CD4-positive, alpha-beta T cell treated with Interleukin-4 for 1 hour (primary cell): ENCODE results near the gene ABCC6.
"Not testable (repeated sequence)": the region's sequence is repeated elsewhere in the genome, so short reads cannot be mapped to it uniquely, and the experiment has no call there.

Source experiments
- DNase-seq, 2 donors: peaks; one replicate each; pipeline ENCODE4 v3.0.0-alpha.2; 2020 to 2022

The ABCC6 gene

DNA sequence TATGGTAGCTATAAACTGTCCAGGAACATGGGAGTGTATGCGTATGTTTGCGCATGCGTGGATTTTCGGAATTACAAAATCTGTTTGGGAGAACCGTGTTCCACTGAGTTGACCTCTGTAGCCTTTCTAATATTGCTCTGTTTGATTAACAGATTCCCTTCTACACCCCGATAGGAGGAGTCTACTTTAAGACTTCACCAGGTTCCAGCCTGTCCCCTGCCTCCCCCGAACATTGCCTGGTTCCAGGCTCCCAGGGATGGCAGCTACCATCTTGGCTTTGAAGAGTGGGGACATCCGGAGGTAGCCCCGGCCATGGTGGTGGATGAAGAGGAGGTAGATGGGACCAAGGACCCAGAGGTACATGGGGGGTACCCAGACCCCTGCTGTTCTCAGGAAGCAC, 1.9 kb downstream of the ABCC6 start:
- not testable (repeated sequence) for DNase-seq

- DNase-seq: not testable (repeated sequence)
Measured at GRCh38 chr16:16220449-16220848, 2.8 kb downstream of the ABCC6 start.

DNA sequence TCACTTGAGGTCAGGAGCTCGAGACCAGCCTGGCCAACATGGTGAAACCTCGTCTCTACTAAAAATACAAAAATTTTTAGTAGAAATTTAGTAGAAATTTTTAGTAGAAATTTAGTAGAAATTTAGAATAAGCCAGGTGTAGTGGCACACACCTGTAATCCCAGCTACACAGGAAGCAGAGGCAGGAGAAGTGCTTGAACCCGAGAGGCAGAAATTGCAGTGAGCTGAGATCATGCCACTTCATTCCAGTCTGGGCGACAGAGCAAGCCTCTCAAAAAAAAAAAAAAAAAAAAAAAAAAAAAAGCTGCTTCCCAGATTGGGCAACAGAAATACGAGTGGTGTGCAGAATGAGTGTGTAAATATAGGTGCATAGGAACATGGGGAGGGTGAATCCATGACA, 4.5 kb downstream of the ABCC6 start:
- not testable (repeated sequence) for DNase-seq

GRCh38 chr16:16218349-16218748, 4.9 kb downstream of the ABCC6 start:
- not testable (repeated sequence) for DNase-seq

GRCh38 chr16:16213863-16214293, 9.4 kb downstream of the ABCC6 start:
- DNase-seq: not testable (repeated sequence)

DNA sequence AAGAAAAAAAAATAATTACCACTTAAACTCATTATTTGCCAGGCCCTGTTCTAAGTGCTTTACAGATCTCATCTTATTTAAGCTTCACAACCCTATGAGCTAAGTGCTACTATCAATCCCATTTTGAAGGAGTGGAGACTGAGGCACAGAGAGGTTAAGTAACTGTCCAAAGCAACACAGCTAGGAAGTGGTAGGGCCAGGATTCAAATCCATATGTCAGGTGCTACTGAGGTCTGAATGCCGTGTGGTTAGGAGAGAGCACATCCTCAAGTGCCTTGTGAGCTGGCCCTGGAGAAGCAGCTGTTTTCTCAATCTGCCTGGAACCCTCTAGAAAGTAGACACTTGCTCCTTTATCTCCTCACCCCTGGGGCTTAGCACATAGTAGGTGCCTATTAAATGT, 11.9 kb downstream of the ABCC6 start:
- DNase-seq: not testable (repeated sequence)

DNA sequence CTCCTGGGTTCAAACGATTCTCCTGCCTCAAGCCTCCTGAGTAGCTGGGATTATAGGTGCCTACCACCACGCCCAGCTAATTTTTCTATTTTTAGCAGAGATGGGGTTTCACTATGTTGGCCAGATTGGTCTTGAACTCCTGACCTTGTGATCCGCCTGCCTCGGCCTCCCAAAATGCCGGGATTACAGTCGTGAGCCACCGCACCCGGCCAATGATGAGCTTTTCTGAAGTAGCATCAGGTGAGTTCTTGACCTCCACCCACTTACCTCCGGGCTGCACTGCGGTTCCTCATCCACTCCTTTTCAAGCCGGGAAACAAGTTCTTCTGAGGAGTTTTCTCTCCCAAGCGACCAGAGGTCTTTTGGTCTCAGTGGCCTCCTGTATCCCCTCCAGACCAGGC, 14.8 kb downstream of the ABCC6 start:
- not testable (repeated sequence) for DNase-seq

DNA sequence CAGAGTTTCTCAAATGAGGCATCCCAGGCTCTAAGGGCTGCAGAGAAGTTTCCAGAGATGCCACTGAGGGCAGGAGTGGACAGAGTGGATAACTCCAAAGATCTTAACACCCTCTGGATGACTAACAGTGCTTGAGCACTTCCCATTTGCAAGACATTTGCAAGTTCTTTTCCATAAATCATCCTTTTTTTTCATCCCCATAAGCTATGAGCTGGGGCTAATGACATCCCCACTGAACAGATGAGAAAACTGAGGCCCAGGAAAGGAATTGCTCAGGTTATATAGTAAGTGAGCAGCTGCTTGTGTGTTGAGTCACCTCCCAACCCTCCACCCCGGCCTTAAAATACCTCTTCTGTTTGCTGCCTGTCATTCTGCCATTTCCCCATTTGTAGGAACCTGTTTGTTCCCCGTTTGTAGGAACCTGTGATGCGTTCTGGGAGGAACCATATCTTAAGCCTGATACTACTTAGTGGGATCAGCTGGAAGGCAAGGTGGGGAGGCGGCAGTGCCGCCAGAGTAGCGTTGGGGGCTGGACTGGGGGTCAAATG, 15.4 kb downstream of the ABCC6 start:
- DNase-seq: peak in 1 of 2 donors; percentile 53

DNA sequence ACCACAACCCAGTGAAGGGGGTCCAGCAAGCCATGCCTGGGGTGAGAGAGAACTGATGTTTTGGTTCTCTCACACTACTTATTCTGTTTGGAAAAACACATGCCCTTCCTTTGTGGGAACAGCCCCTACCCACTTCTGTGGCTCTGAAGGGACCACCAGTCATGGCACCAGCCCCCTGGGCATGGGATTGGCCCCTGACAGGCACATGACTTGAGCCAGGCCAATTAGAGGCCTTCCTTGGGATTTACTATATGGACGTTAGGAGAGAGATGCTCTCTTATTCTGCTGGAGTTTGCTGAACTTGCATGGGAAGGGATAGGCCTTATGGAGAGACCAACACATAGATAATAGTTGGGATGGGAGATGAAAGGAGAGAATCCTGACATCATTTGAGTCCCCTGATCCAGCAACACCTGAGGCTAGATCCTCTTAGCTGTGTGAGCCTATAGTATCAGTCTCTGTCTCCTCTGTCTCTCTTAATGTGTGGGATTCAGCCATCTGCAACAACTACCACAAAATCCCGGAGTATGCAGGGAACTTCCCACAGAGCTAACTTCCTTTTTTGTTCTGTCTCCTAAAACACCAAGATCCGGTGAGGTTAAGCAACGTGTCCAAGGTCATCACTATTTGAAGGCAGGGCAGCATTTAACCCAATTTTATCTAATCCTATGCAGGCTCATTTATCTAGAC, 16.1 kb downstream of the ABCC6 start:
- not testable (repeated sequence) for DNase-seq

DNA sequence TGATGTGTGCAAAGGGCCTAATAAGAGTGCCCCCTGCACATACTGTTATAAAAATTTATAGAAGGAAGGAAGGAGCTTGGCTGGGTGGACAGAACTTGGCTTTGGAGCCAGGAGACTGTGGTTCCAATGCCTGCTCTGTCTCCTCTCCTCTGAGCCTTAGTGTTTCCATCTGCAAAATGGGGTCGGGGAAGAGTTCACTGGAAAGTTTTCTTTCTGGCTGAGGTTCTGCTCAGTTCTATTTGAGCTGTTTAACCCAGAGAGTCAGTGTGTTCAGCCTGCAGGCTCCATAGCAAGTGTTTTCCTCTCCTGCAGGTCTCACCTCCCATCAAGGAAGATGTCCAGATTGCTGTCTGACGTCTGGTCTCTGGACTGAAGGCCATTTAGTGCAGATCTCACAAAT, 17.4 kb downstream of the ABCC6 start:
- DNase-seq: not testable (repeated sequence)

DNA sequence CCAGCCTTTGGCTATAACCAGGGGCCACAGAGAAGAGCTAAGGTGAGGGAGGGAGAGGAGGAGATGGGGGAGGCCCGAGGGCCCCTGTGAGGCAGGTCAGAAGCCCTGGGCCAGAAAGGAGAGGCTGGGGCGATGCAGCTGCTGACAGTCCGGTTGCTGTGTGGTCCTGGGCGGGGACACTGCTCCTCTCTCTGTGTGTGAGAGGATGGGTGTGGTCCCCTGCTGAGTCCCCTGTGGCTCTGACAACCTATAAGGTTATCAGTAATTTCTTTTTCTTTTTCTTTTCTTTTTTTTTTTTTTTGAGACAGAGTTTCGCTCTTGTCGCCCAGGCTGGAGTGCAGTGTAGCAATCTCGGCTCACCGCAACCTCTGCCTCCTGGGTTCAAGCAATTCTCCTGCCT, 18.7 kb downstream of the ABCC6 start:
- peak in 1 of 2 donors; percentile 27 for DNase-seq

GRCh38 chr16:16203494-16203893, 19.8 kb downstream of the ABCC6 start:
- not testable (repeated sequence) for DNase-seq

- DNase-seq: peak; percentile 39 to 55
Measured at GRCh38 chr16:16202400-16203143, 20.7 kb downstream of the ABCC6 start.

- DNase-seq: not testable (repeated sequence)
Measured at GRCh38 chr16:16201880-16202279, 21.4 kb downstream of the ABCC6 start.

- not testable (repeated sequence) for DNase-seq
Measured at GRCh38 chr16:16200391-16200790, 22.9 kb downstream of the ABCC6 start.

- DNase-seq: not testable (repeated sequence)
Measured at GRCh38 chr16:16199428-16199827, 23.9 kb downstream of the ABCC6 start.

DNA sequence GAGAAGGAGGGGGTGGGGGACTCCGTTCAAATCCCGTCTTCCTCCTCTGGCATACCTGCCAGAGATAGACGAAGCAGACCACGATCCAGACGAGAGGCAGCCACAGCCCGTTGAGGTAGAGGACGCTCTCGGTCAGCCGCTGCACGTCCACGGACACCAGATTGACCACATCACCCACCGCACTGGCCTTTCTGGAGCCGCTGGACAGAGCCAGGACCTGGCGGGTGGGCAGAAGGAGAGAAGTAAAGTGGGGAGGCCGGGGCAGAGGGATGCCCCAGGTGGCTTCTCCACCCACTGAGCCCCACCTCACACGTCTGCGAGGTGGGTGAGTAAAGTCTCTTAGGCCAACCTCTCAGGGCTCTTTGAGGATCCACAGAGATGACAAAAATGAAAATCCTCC, 25.3 kb downstream of the ABCC6 start:
- no peak for DNase-seq

DNA sequence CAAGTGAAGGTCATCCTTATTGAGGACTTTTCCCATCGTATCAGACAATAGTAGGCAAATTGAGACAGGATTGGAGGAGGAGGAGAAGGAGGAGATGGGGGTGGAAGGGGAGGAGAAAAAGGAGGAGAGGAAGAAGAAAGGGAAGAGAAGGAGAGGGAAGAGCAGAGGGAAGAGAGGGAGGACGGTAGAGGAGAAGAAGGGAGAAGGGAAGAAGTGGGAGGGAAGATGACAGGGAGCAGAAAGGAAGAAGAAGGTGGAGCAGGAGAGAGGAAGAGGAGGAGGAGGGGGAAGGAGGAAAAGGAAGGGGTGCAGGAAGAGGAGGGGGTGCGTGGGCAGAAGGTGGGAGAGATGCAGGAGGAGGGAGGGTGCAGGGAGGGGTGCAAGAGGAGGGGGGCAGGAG, 26.0 kb downstream of the ABCC6 start:
- no peak for DNase-seq

DNA sequence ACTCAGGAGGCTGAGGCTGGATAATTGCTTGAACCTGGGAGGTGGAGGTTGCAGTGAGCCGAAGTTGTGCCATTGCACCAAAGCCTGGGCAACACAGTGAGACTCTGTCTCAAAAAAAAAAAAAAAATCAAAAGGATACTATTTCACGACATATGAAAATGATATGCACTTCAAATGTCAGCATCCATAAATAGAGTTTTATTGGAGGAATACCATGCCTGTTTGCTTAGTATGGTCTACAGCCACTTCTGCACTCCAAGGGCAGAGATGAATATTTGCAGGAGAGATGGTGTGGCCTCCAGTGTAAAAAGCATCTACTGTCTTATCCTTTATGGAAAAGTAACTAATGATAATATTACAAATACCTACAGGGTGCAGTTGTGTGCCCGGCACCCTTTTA, 27.2 kb downstream of the ABCC6 start:
- DNase-seq: no peak

DNA sequence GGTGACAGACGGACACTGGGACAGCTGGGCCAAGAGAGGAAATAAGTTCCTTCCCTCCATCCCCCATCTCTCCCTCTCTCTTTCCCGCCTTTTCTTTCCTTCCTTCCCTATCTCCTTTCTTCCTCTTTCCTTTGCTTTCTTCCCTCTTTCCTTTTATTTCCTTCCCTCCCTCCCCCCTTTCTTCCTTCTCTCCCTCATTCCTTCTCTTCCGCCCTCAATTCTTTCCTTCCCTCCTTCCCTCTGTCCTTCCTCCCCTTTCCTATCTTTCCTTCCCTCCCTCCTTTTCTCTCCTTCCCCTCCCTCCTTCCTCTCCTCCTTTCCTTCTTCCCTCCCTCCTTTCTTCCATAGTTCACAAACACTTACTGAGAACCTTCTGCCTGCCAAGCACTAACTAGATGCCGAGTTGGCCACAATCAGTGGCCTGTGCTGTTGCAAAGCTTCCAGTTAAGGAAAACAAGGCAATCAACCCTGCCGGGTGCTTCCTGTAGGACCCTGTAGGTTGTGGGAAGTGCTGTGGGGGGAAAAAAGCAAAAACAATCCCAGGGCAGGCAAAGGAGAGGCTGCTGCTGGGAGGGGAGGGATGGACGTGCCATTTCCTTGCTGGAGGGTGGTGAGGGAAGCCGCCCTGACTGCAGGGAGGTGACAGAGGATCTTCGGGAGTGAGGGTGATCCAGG, 31.7 kb downstream of the ABCC6 start:
- no peak for DNase-seq

GRCh38 chr16:16190966-16191365, 32.3 kb downstream of the ABCC6 start:
- not testable (repeated sequence) for DNase-seq

DNA sequence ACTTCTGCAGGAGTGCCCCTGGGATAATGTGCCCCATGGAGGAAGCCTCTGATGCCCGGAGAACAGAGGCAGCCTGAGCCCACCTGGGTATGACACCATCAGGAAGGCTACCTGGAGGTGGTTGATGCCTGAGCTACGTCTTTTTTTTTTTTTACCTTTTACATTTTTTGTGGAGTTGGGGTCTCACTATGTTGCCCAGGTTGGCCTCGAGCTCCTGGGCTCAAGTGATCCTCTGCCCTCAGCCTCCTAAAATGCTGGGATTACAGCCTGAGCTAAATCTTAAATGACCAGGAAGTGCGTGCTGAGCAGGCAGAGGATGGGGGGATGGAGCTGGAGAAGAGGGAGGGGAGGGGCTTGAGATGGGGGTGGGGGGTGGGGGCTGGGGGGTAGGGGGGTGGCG, 32.7 kb downstream of the ABCC6 start:
- DNase-seq: no peak

GRCh38 chr16:16189842-16190241, 33.5 kb downstream of the ABCC6 start:
- no peak for DNase-seq
